ENCODE measurements around the gene PDE1C. TPM values are rescaled to one million over a fixed set of nuclear protein-coding genes. Genes with fewer than 3 reads are reported as not detected.

The PDE1C gene
- total and polyA plus RNA-seq, 3 experiments from 2014 or later, result not detected

GRCh38 chr7:32036557-32036956, 33.6 kb downstream of the PDE1C start:
- no peak for DNase-seq
- CTCF ChIA-PET, result no interaction called here
- H3K4me3 ChIP-seq (ENCODE audit: low read length), result no peak overlapping the region
- no peaks in the 10 kb centered on the region for H3K4me1 ChIP-seq (ENCODE audit: insufficient read depth, low read length)
- Mint-ChIP-seq H3K4me1 (no peaks in the 10 kb centered on the region), H3K9me3 (peaks cover 0 to 4% (median under 1%) of the 10 kb centered on the region in 5 donors), H3K4me3 (no peak overlapping the region), H3K36me3 (no peaks in the 10 kb centered on the region), H3K27me3 (no peaks in the 10 kb centered on the region), H3K27ac (no peak overlapping the region)
- H3K27me3 ChIP-seq (ENCODE audit: insufficient read depth, low read length, poor library complexity, severe bottlenecking), result no peaks in the 10 kb centered on the region
- H3K36me3 ChIP-seq (ENCODE audit: insufficient read depth, low read length), result no peaks in the 10 kb centered on the region
- no peak overlapping the region for H3K27ac ChIP-seq (ENCODE audit: low read depth, low read length)
- POLR2A ChIA-PET, result no interaction called here
- H3K9me3 ChIP-seq (ENCODE audit: low read length), result no peaks in the 10 kb centered on the region

GRCh38 chr7:32034052-32034451, 36.2 kb downstream of the PDE1C start:
- no peaks in the 10 kb centered on the region for H3K27me3 ChIP-seq (ENCODE audit: insufficient read depth, low read length, poor library complexity, severe bottlenecking)
- ChIA-PET POLR2A (no interaction called here), CTCF (no interaction called here)
- H3K4me3 Mint-ChIP-seq, result no peak overlapping the region
- DNase-seq, result no peak
- no peak overlapping the region for H3K27ac ChIP-seq (ENCODE audit: low read depth, low read length)
- no peaks in the 10 kb centered on the region for H3K4me1 ChIP-seq (ENCODE audit: insufficient read depth, low read length)
- H3K4me3 ChIP-seq (ENCODE audit: low read length), result no peak overlapping the region
- no peak overlapping the region for H3K27ac Mint-ChIP-seq
- no peaks in the 10 kb centered on the region for H3K27me3 Mint-ChIP-seq
- no peaks in the 10 kb centered on the region for H3K36me3 Mint-ChIP-seq
- no peaks in the 10 kb centered on the region for H3K9me3 ChIP-seq (ENCODE audit: low read length)
- H3K9me3 Mint-ChIP-seq, result peaks cover 0 to 6% (median 3%) of the 10 kb centered on the region in 5 donors
- no peaks in the 10 kb centered on the region for H3K4me1 Mint-ChIP-seq
- no peaks in the 10 kb centered on the region for H3K36me3 ChIP-seq (ENCODE audit: insufficient read depth, low read length)

- POLR2A ChIA-PET, result no interaction called here
- Mint-ChIP-seq H3K9me3 (peaks cover 0 to 6% (median 3%) of the 10 kb centered on the region in 5 donors), H3K4me1 (no peaks in the 10 kb centered on the region), H3K36me3 (no peaks in the 10 kb centered on the region), H3K27ac (no peak overlapping the region), H3K27me3 (no peaks in the 10 kb centered on the region), H3K4me3 (no peak overlapping the region)
- H3K4me3 ChIP-seq (ENCODE audit: low read length), result no peak overlapping the region
- no peak overlapping the region for H3K27ac ChIP-seq (ENCODE audit: low read depth, low read length)
- CTCF ChIA-PET, result no interaction called here
- no peaks in the 10 kb centered on the region for H3K9me3 ChIP-seq (ENCODE audit: low read length)
- H3K4me1 ChIP-seq (ENCODE audit: insufficient read depth, low read length), result no peaks in the 10 kb centered on the region
- H3K36me3 ChIP-seq (ENCODE audit: insufficient read depth, low read length), result no peaks in the 10 kb centered on the region
- DNase-seq, result no peak
- H3K27me3 ChIP-seq (ENCODE audit: insufficient read depth, low read length, poor library complexity, severe bottlenecking), result no peaks in the 10 kb centered on the region
Measured at GRCh38 chr7:32033006-32033405, 37.2 kb downstream of the PDE1C start.

- POLR2A ChIA-PET, result no interaction called here
- Mint-ChIP-seq H3K9me3 (peaks cover 0 to 6% (median 3%) of the 10 kb centered on the region in 5 donors), H3K27me3 (no peaks in the 10 kb centered on the region), H3K4me3 (no peak overlapping the region), H3K4me1 (no peaks in the 10 kb centered on the region), H3K36me3 (no peaks in the 10 kb centered on the region), H3K27ac (no peak overlapping the region)
- DNase-seq, result no peak
- Histone ChIP-seq H3K36me3 (ENCODE audit: insufficient read depth, low read length) (no peaks in the 10 kb centered on the region), H3K27me3 (ENCODE audit: insufficient read depth, low read length, poor library complexity, severe bottlenecking) (no peaks in the 10 kb centered on the region), H3K9me3 (ENCODE audit: low read length) (no peaks in the 10 kb centered on the region), H3K4me1 (ENCODE audit: insufficient read depth, low read length) (no peaks in the 10 kb centered on the region), H3K4me3 (ENCODE audit: low read length) (no peak overlapping the region), H3K27ac (ENCODE audit: low read depth, low read length) (no peak overlapping the region)
- CTCF ChIA-PET, result no interaction called here
Measured at GRCh38 chr7:32032211-32032610, 38.0 kb downstream of the PDE1C start.

- ChIA-PET POLR2A (no interaction called here), CTCF (no interaction called here)
- Mint-ChIP-seq H3K27me3 (no peaks in the 10 kb centered on the region), H3K27ac (no peak overlapping the region), H3K36me3 (no peaks in the 10 kb centered on the region), H3K4me1 (no peaks in the 10 kb centered on the region), H3K4me3 (no peak overlapping the region), H3K9me3 (peaks cover 0 to 13% (median 3%) of the 10 kb centered on the region in 5 donors)
- no peak overlapping the region for H3K27ac ChIP-seq (ENCODE audit: low read depth, low read length)
- H3K4me1 ChIP-seq (ENCODE audit: insufficient read depth, low read length), result no peaks in the 10 kb centered on the region
- no peaks in the 10 kb centered on the region for H3K36me3 ChIP-seq (ENCODE audit: insufficient read depth, low read length)
- no peaks in the 10 kb centered on the region for H3K9me3 ChIP-seq (ENCODE audit: low read length)
- no peaks in the 10 kb centered on the region for H3K27me3 ChIP-seq (ENCODE audit: insufficient read depth, low read length, poor library complexity, severe bottlenecking)
- DNase-seq, result no peak
- H3K4me3 ChIP-seq (ENCODE audit: low read length), result no peak overlapping the region
Measured at GRCh38 chr7:32030904-32031692, 39.1 kb downstream of the PDE1C start.

GRCh38 chr7:32026083-32026425, 44.2 kb downstream of the PDE1C start:
- H3K4me3 ChIP-seq (ENCODE audit: low read length), result no peak overlapping the region
- H3K27ac Mint-ChIP-seq, result no peak overlapping the region
- DNase-seq, result no peak
- H3K36me3 ChIP-seq (ENCODE audit: insufficient read depth, low read length), result no peaks in the 10 kb centered on the region
- no peak overlapping the region for H3K27ac ChIP-seq (ENCODE audit: low read depth, low read length)
- no peaks in the 10 kb centered on the region for H3K36me3 Mint-ChIP-seq
- H3K9me3 Mint-ChIP-seq, result peaks cover 0 to 25% (median 4%) of the 10 kb centered on the region in 5 donors
- H3K9me3 ChIP-seq (ENCODE audit: low read length), result no peaks in the 10 kb centered on the region
- no peak overlapping the region for H3K4me3 Mint-ChIP-seq
- H3K27me3 ChIP-seq (ENCODE audit: insufficient read depth, low read length, poor library complexity, severe bottlenecking), result no peaks in the 10 kb centered on the region
- ChIA-PET POLR2A (no interaction called here), CTCF (no interaction called here)
- no peaks in the 10 kb centered on the region for H3K27me3 Mint-ChIP-seq
- H3K4me1 ChIP-seq (ENCODE audit: insufficient read depth, low read length), result no peaks in the 10 kb centered on the region
- H3K4me1 Mint-ChIP-seq, result no peaks in the 10 kb centered on the region

- POLR2A ChIA-PET, result no interaction called here
Measured at GRCh38 chr7:32025381-32026082, 44.7 kb downstream of the PDE1C start.

GRCh38 chr7:32023376-32023775, 46.8 kb downstream of the PDE1C start:
- CTCF ChIA-PET, result no interaction called here
- H3K36me3 Mint-ChIP-seq, result no peaks in the 10 kb centered on the region

More at GRCh38 chr7:32025381-32026082, 44.7 kb downstream of the PDE1C start:
- Histone ChIP-seq H3K9me3 (ENCODE audit: low read length) (no peaks in the 10 kb centered on the region), H3K4me3 (ENCODE audit: low read length) (no peak overlapping the region), H3K36me3 (ENCODE audit: insufficient read depth, low read length) (no peaks in the 10 kb centered on the region), H3K4me1 (ENCODE audit: insufficient read depth, low read length) (no peaks in the 10 kb centered on the region), H3K27me3 (ENCODE audit: insufficient read depth, low read length, poor library complexity, severe bottlenecking) (no peaks in the 10 kb centered on the region), H3K27ac (ENCODE audit: low read depth, low read length) (no peak overlapping the region)
- Mint-ChIP-seq H3K4me1 (no peaks in the 10 kb centered on the region), H3K27me3 (no peaks in the 10 kb centered on the region), H3K9me3 (peaks cover 0 to 23% (median 4%) of the 10 kb centered on the region in 5 donors), H3K4me3 (no peak overlapping the region), H3K27ac (peak overlapping the region in 1 of 8 donors; percentile 12), H3K36me3 (no peaks in the 10 kb centered on the region)
- CTCF ChIA-PET, result no interaction called here
- DNase-seq, result no peak

More at GRCh38 chr7:32023376-32023775, 46.8 kb downstream of the PDE1C start:
- Histone ChIP-seq H3K4me1 (ENCODE audit: insufficient read depth, low read length) (no peaks in the 10 kb centered on the region), H3K27ac (ENCODE audit: low read depth, low read length) (no peak overlapping the region), H3K9me3 (ENCODE audit: low read length) (no peaks in the 10 kb centered on the region), H3K27me3 (ENCODE audit: insufficient read depth, low read length, poor library complexity, severe bottlenecking) (no peaks in the 10 kb centered on the region), H3K4me3 (ENCODE audit: low read length) (no peak overlapping the region), H3K36me3 (ENCODE audit: insufficient read depth, low read length) (no peaks in the 10 kb centered on the region)
- no peaks in the 10 kb centered on the region for H3K4me1 Mint-ChIP-seq
- no peaks in the 10 kb centered on the region for H3K27me3 Mint-ChIP-seq
- no peak overlapping the region for H3K27ac Mint-ChIP-seq
- peaks cover 0 to 20% (median 5%) of the 10 kb centered on the region in 5 donors for H3K9me3 Mint-ChIP-seq
- POLR2A ChIA-PET, result no interaction called here
- no peak for DNase-seq
- H3K4me3 Mint-ChIP-seq, result no peak overlapping the region

Measured in CD8-positive, alpha-beta memory T cell (primary cell).